Measurements from ENCODE around the gene SH2B3. TPM values are rescaled to one million over a fixed set of nuclear protein-coding genes. Genes with fewer than 3 reads are reported as not detected.
A peak's percentile ranks its signal among the peaks of the same experiment; 100 is the strongest.

Gene SH2B3
- total RNA-seq, 1 donor from 2014 or later: 18.3 TPM

DNA sequence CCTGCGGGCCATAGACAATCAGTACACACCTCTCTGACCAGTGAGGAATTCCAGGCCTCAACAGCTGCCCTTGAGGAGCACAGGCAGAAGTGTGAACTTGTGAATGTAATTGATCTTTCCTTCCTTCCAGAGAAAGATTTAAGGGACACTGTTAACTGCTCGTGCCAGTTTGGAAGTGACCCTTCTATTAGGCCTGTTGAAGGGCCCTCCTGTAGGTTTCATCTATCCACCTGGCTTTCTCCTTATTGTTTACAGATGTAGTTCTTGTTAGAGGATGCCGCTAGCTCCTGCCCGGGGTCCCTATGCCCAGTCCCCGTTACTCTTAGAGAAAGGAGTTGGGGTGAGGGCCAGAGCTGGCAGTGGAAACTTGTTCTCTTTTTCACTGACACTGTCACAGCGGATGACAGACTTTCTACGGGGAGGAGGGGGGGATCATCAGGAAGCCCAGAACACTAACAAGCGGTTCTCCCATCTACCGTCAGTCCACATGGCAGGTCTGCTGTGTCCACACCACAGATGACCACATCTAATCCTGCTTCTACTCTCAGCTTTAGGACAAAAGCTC lies 42.6 kb downstream of the SH2B3 start:
- Mint-ChIP-seq H3K36me3 (ENCODE audit: low read depth) (peaks cover 19% of the 10 kb centered on the region), H3K4me1 (ENCODE audit: low read depth) (peaks cover 27% of the 10 kb centered on the region), H3K27ac (ENCODE audit: unreplicated experiment) (peak overlapping the region; percentile 63), H3K9me3 (ENCODE audit: low read depth) (no peaks in the 10 kb centered on the region), H3K27me3 (ENCODE audit: low read depth) (no peaks in the 10 kb centered on the region), H3K4me3 (ENCODE audit: unreplicated experiment) (no peak overlapping the region)
- TF ChIP-seq, protein P1, sequence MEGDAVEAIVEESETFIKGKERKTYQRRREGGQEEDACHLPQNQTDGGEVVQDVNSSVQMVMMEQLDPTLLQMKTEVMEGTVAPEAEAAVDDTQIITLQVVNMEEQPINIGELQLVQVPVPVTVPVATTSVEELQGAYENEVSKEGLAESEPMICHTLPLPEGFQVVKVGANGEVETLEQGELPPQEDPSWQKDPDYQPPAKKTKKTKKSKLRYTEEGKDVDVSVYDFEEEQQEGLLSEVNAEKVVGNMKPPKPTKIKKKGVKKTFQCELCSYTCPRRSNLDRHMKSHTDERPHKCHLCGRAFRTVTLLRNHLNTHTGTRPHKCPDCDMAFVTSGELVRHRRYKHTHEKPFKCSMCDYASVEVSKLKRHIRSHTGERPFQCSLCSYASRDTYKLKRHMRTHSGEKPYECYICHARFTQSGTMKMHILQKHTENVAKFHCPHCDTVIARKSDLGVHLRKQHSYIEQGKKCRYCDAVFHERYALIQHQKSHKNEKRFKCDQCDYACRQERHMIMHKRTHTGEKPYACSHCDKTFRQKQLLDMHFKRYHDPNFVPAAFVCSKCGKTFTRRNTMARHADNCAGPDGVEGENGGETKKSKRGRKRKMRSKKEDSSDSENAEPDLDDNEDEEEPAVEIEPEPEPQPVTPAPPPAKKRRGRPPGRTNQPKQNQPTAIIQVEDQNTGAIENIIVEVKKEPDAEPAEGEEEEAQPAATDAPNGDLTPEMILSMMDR (IDR thresholded peaks at IDR 0.05): no peak
- DNase-seq (ENCODE audit: low spot score): no peak

- Mint-ChIP-seq H3K27ac (ENCODE audit: unreplicated experiment) (peak overlapping the region; percentile 14), H3K4me3 (ENCODE audit: unreplicated experiment) (no peak overlapping the region), H3K36me3 (ENCODE audit: low read depth) (peaks cover 18% of the 10 kb centered on the region), H3K27me3 (ENCODE audit: low read depth) (no peaks in the 10 kb centered on the region), H3K4me1 (ENCODE audit: low read depth) (peaks cover 26% of the 10 kb centered on the region), H3K9me3 (ENCODE audit: low read depth) (no peaks in the 10 kb centered on the region)
- DNase-seq (ENCODE audit: low spot score): no peak
- TF ChIP-seq, protein P1 (IDR thresholded peaks at IDR 0.05): no peak
Observed at GRCh38 chr12:111448846-111449790, 43.4 kb downstream of the SH2B3 start.

DNA sequence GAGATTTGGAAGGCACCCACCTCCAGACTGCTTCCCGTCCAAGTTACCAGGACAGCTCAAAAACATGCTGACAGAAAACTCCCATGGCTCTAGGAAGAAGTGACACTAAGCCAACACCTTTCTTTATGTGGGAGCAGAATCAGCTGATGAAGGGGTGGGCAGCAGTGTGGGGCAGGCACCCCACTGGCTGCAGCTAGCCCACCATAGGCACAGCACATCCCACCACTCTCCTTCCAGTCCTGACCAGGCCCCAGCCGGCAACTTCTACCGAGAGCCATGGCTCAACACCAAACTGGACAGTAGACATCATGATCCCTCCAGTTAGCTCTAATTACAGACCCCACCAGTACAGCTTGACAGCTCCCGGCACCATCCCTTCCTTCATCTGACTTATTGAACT lies 45.0 kb downstream of the SH2B3 start:
- peak overlapping the region; percentile 3 for H3K27ac Mint-ChIP-seq (ENCODE audit: unreplicated experiment)
- peaks cover 30% of the 10 kb centered on the region for H3K4me1 Mint-ChIP-seq (ENCODE audit: low read depth)
- no peaks in the 10 kb centered on the region for H3K27me3 Mint-ChIP-seq (ENCODE audit: low read depth)

GRCh38 chr12:111451232-111451631 lies 45.5 kb downstream of the SH2B3 start:
- DNase-seq (ENCODE audit: low spot score): no peak
- Mint-ChIP-seq H3K27ac (ENCODE audit: unreplicated experiment) (peak overlapping the region; percentile 3), H3K36me3 (ENCODE audit: low read depth) (peaks cover 23% of the 10 kb centered on the region), H3K27me3 (ENCODE audit: low read depth) (no peaks in the 10 kb centered on the region), H3K4me1 (ENCODE audit: low read depth) (peaks cover 30% of the 10 kb centered on the region), H3K4me3 (ENCODE audit: unreplicated experiment) (no peak overlapping the region), H3K9me3 (ENCODE audit: low read depth) (no peaks in the 10 kb centered on the region)
- TF ChIP-seq, protein P1 (IDR thresholded peaks at IDR 0.05): no peak

More for the DNA sequence above, 45.0 kb downstream of the SH2B3 start:
- no peaks in the 10 kb centered on the region for H3K9me3 Mint-ChIP-seq (ENCODE audit: low read depth)
- TF ChIP-seq, protein P1 (IDR thresholded peaks at IDR 0.05): no peak
- no peak for DNase-seq (ENCODE audit: low spot score)
- peaks cover 19% of the 10 kb centered on the region for H3K36me3 Mint-ChIP-seq (ENCODE audit: low read depth)
- no peak overlapping the region for H3K4me3 Mint-ChIP-seq (ENCODE audit: unreplicated experiment)

DNA sequence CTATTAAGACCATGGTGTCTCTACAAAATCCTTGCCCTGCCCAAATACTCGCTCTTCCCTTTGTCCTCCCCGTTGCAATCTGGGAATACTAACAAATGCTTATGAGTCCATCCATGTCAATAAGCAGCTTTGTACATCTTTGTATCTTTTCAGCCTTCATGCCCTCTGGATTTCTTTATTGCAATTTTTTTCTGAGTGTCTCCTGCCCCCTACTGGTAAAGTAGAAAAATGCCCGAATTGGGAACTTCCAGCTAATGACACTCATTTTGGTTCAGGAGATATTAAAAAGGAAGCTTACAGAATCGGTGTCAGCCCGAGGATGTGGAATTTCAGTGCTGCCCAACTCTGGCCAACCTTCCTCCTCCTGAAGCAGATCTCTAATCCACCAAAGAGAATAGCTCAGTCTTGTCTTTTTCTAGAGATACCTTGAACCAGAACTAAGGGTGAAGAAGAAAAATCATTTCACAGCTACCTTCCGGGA lies 46.0 kb downstream of the SH2B3 start:
- no peaks in the 10 kb centered on the region for H3K9me3 Mint-ChIP-seq (ENCODE audit: low read depth)
- TF ChIP-seq, protein P1 (IDR thresholded peaks at IDR 0.05): peak; percentile 94
- peaks cover 27% of the 10 kb centered on the region for H3K4me1 Mint-ChIP-seq (ENCODE audit: low read depth)
- peak overlapping the region; percentile 62 for H3K27ac Mint-ChIP-seq (ENCODE audit: unreplicated experiment)
- no peak for DNase-seq (ENCODE audit: low spot score)
- H3K36me3 Mint-ChIP-seq (ENCODE audit: low read depth): peaks cover 24% of the 10 kb centered on the region
- H3K4me3 Mint-ChIP-seq (ENCODE audit: unreplicated experiment): no peak overlapping the region
- no peaks in the 10 kb centered on the region for H3K27me3 Mint-ChIP-seq (ENCODE audit: low read depth)
